Suppressor macrophage (primary cell): Measurements from ENCODE around the gene DBP.

Source experiments
- DNase-seq, 4 experiments: peaks; one replicate each; pipeline ENCODE4 v3.0.0-alpha.2; 2020 to 2022

Gene DBP

GRCh38 chr19:48627201-48627864 lies 9.8 kb downstream of the DBP start:
- DNase-seq: no peak

- DNase-seq: no peak
Measured at GRCh38 chr19:48625891-48626327, 11.3 kb downstream of the DBP start.

- DNase-seq: no peak
Measured at GRCh38 chr19:48624791-48625723, 12.1 kb downstream of the DBP start.

GRCh38 chr19:48624067-48624594 lies 13.0 kb downstream of the DBP start:
- peak; percentile 89 to 96 (median 92) for DNase-seq

GRCh38 chr19:48623556-48624066 lies 13.6 kb downstream of the DBP start:
- no peak for DNase-seq

- peak in 2 of 4 experiments; percentile 31 to 32 for DNase-seq
Measured at GRCh38 chr19:48619692-48620585, 17.2 kb downstream of the DBP start.

GRCh38 chr19:48618916-48619691 lies 18.1 kb downstream of the DBP start, which contains the start of the genes RPL18 and SPHK2:
RPL18 (minus strand) TSS chr19:48619178; CDS start chr19:48619143, 35 bp downstream.
SPHK2 (plus strand) TSS chr19:48619506; CDS start chr19:48620515, 1,009 bp downstream.
- DNase-seq: peak; percentile 99

GRCh38 chr19:48618278-48618915 lies 18.8 kb downstream of the DBP start:
- DNase-seq: peak in 1 of 4 experiments; percentile 35

GRCh38 chr19:48617146-48617937 lies 19.8 kb downstream of the DBP start:
- DNase-seq: no peak

- no peak for DNase-seq
Measured at GRCh38 chr19:48616491-48617056, 20.6 kb downstream of the DBP start.

- no peak for DNase-seq
Measured at GRCh38 chr19:48616041-48616436, 21.1 kb downstream of the DBP start.

- no peak for DNase-seq
Measured at GRCh38 chr19:48615231-48616040, 21.7 kb downstream of the DBP start.

GRCh38 chr19:48614436-48615230 lies 22.5 kb downstream of the DBP start, which contains the start of gene FAM83E:
FAM83E (minus strand) TSS chr19:48615076; CDS start chr19:48613372, 1,704 bp downstream.
- no peak for DNase-seq

- no peak for DNase-seq
Measured at GRCh38 chr19:48613852-48614435, 23.2 kb downstream of the DBP start.

- DNase-seq: no peak
Measured at GRCh38 chr19:48613024-48613851, 23.9 kb downstream of the DBP start.

GRCh38 chr19:48611872-48612271 lies 25.3 kb downstream of the DBP start:
- DNase-seq: no peak
